Tibial nerve (tissue), 4 donors: ENCODE results near the gene KRTAP19-7.

Experiments
- EP300 ChIP-seq, 2 donors: sonication (generic); formaldehyde crosslinking; IDR thresholded peaks; one replicate each; pipeline ENCODE4 v1.6.1; 2017; ENCODE audit warnings: antibody characterized with exemption in 2 of 2, mild to moderate bottlenecking in 1 of 2
- POLR2A ChIP-seq, 2 donors: fragments of 450-650 bp; IDR thresholded peaks; one replicate each; pipeline ENCODE4 v1.6.1; 2017; ENCODE audit warnings: antibody characterized with exemption in 2 of 2, mild to moderate bottlenecking in 2 of 2, moderate library complexity in 2 of 2
- TF ChIP-seq, protein P1 (sequence below), 5 experiments: fragments of 200-600 bp in 3 of 5; fragments of 450-650 bp in 2 of 5; sonication (generic) in 3 of 5; IDR thresholded peaks; one replicate each; pipeline ENCODE4 v1.5.1; 2016 to 2019; ENCODE audit warnings: antibody characterized with exemption in 5 of 5, mild to moderate bottlenecking in 3 of 5, moderate library complexity in 2 of 5

DNA sequence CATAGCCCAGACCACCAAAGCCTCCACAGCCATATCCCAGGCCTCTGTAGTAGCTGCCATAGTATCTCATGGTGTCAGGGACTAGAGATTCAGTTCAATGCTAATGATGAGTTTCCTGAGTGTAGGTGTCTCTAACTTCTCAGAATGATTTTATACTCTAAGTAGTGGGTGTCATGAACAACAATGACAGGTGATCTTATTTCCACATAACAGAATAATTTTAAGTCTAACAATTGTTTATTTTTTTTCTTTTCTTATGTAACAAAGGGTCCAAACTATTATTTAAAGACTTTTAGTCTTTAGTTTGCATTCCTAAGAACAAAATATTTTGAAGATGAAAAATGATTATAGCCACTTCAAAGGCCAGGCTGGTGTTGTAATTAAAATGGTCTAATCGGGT, 19.4 kb downstream of the KRTAP19-7 start, which contains the start of gene KRTAP19-6:
- TF ChIP-seq, protein P1, sequence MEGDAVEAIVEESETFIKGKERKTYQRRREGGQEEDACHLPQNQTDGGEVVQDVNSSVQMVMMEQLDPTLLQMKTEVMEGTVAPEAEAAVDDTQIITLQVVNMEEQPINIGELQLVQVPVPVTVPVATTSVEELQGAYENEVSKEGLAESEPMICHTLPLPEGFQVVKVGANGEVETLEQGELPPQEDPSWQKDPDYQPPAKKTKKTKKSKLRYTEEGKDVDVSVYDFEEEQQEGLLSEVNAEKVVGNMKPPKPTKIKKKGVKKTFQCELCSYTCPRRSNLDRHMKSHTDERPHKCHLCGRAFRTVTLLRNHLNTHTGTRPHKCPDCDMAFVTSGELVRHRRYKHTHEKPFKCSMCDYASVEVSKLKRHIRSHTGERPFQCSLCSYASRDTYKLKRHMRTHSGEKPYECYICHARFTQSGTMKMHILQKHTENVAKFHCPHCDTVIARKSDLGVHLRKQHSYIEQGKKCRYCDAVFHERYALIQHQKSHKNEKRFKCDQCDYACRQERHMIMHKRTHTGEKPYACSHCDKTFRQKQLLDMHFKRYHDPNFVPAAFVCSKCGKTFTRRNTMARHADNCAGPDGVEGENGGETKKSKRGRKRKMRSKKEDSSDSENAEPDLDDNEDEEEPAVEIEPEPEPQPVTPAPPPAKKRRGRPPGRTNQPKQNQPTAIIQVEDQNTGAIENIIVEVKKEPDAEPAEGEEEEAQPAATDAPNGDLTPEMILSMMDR (IDR thresholded peaks at IDR 0.05): no peak
- TF ChIP-seq POLR2A (IDR thresholded peaks at IDR 0.05) (no peak), EP300 (IDR thresholded peaks at IDR 0.05) (no peak)
